H1 (cell line): Measurements from ENCODE around the gene KCNA5. TPM values are rescaled to one million over a fixed set of nuclear protein-coding genes. Genes with fewer than 3 reads are reported as not detected.
A peak's percentile ranks its signal among the peaks of the same experiment; 100 is the strongest.

Experiments used
- CTCF ChIA-PET: fragments of 300-600 bp; sonication (Branson Sonifier 250); formaldehyde crosslinking; loops from one replicate; lab custom pipeline; 2021; ENCODE audit not compliant: partially characterized antibody; lab: Charles Lee
- POLR2A ChIA-PET: fragments of 300-600 bp; sonication (Branson Sonifier 250); formaldehyde crosslinking; loops from one replicate; lab custom pipeline; 2021; ENCODE audit warnings: inconsistent platforms; ENCODE audit not compliant: partially characterized antibody; lab: Charles Lee
- DNase-seq, 2 experiments: peaks; one replicate each; pipeline versions ENCODE4 v3.0.0 to v3.0.0-alpha.2; 2010 to 2022; ENCODE audit warnings: low spot score in 2 of 2, low read depth in 1 of 2, mixed read lengths in 1 of 2
- FAIRE-seq: peaks from 2 replicates; lab custom pipeline; 2011; peaks lifted over from hg19 to GRCh38; lab: Jason Lieb, UNC
- H2AFZ ChIP-seq: 2 replicates; pipeline ENCODE4 v1.8.1; 2012; ENCODE audit warnings: low read length, inconsistent platforms
- H2AK5ac ChIP-seq: 2 replicates; pipeline ENCODE4 v1.6.1; 2013; ENCODE audit warnings: low read depth, low read length
- H2BK120ac ChIP-seq: replicated peaks from 2 replicates; pipeline ENCODE3; 2013; ENCODE audit warnings: low read depth, low read length, inconsistent platforms
- H2BK12ac ChIP-seq: 2 replicates; pipeline ENCODE4 v1.6.1; 2013; ENCODE audit warnings: low read depth, low read length
- H2BK15ac ChIP-seq: 2 replicates; pipeline ENCODE4 v1.6.1; 2013; ENCODE audit warnings: low read length
- H2BK20ac ChIP-seq: 2 replicates; pipeline ENCODE4 v1.6.1; 2013; ENCODE audit warnings: low read length
- H2BK5ac ChIP-seq: 2 replicates; pipeline ENCODE4 v1.6.1; 2013; ENCODE audit warnings: low read depth, low read length
- H3K14ac ChIP-seq: 2 replicates; pipeline ENCODE4 v1.6.1; 2013; ENCODE audit warnings: inconsistent platforms; ENCODE audit not compliant: insufficient read length
- H3K18ac ChIP-seq: 2 replicates; pipeline ENCODE4 v1.6.1; 2013; ENCODE audit warnings: low read length; ENCODE audit errors: extremely low read depth
- H3K23ac ChIP-seq: 2 replicates; pipeline ENCODE4 v1.6.1; 2013; ENCODE audit warnings: inconsistent platforms; ENCODE audit not compliant: insufficient read length
- H3K23me2 ChIP-seq: 2 replicates; pipeline ENCODE4 v1.6.1; 2013; ENCODE audit warnings: low read depth, low read length
- H3K27ac ChIP-seq: 2 replicates; pipeline ENCODE4 v1.6.1; 2011; ENCODE audit warnings: low read depth, low read length, inconsistent platforms
- H3K27me3 ChIP-seq, 4 experiments: replicated peaks in 1 of 4; 1 replicate in 1 of 4; 2 replicates in 3 of 4; pipeline versions ENCODE4 v1.6.1 to v1.8.1; 2011 to 2013; ENCODE audit warnings: low read length in 3 of 4, mild to moderate bottlenecking in 3 of 4, inconsistent platforms in 2 of 4, mixed read lengths in 2 of 4, moderate library complexity in 1 of 4; ENCODE audit not compliant: control insufficient read depth in 3 of 4, insufficient read depth in 3 of 4; ENCODE audit errors: extremely low read depth in 1 of 4
- H3K36me3 ChIP-seq, 4 experiments: 2 replicates each; pipeline versions ENCODE4 v1.6.1 to v1.8.1; 2011 to 2013; ENCODE audit warnings: mild to moderate bottlenecking in 4 of 4, low read length in 3 of 4, moderate library complexity in 2 of 4, control low read depth in 1 of 4, inconsistent platforms in 1 of 4; ENCODE audit not compliant: insufficient read depth in 4 of 4, control insufficient read depth in 2 of 4
- H3K4ac ChIP-seq: replicated peaks from 2 replicates; pipeline ENCODE3; 2013; ENCODE audit warnings: low read length, low read depth, mixed read lengths, inconsistent platforms; ENCODE audit not compliant: insufficient read length
- H3K4me1 ChIP-seq, 4 experiments: replicated peaks in 1 of 4; 1 replicate in 1 of 4; 2 replicates in 3 of 4; pipeline versions ENCODE4 v1.6.1 to v1.8.1; 2011 to 2013; ENCODE audit warnings: low read length in 3 of 4, inconsistent platforms in 2 of 4, mixed read lengths in 1 of 4; ENCODE audit not compliant: insufficient read depth in 4 of 4, control insufficient read depth in 3 of 4
- H3K4me2 ChIP-seq, 2 experiments: 2 replicates each; pipeline versions ENCODE4 v1.6.1 to v1.8.1; 2011 to 2013; ENCODE audit warnings: low read depth in 2 of 2, low read length in 2 of 2, control low read depth in 1 of 2, inconsistent platforms in 1 of 2, mild to moderate bottlenecking in 1 of 2; ENCODE audit not compliant: insufficient read depth in 1 of 2
- H3K4me3 ChIP-seq, 4 experiments: fragments of 200-600, 300-600 bp in 1 of 4; sonication (generic), shearing (Covaris generic), sonication (Bioruptor Twin) in 1 of 4; 2 replicates each; pipeline versions ENCODE4 v1.5.1 to v1.8.1; 2011 to 2016; ENCODE audit warnings: low read length in 4 of 4, low read depth in 3 of 4, control low read depth in 2 of 4, inconsistent platforms in 2 of 4, mild to moderate bottlenecking in 2 of 4, mixed read lengths in 1 of 4, moderate library complexity in 1 of 4; ENCODE audit not compliant: insufficient read depth in 2 of 4; ENCODE audit errors: extremely low read depth in 1 of 4
- H3K56ac ChIP-seq: replicated peaks from 2 replicates; pipeline ENCODE3; 2013; ENCODE audit warnings: low read depth, mild to moderate bottlenecking, mixed read lengths, low read length, inconsistent platforms; ENCODE audit not compliant: insufficient read length
- H3K79me1 ChIP-seq: 2 replicates; pipeline ENCODE4 v1.6.1; 2013; ENCODE audit warnings: low read depth, low read length, control low read depth
- H3K79me2 ChIP-seq, 2 experiments: 2 replicates each; pipeline versions ENCODE4 v1.6.1 to v1.8.1; 2012 to 2013; ENCODE audit warnings: low read length in 2 of 2, mild to moderate bottlenecking in 2 of 2, inconsistent platforms in 1 of 2; ENCODE audit not compliant: insufficient read depth in 2 of 2, control insufficient read depth in 1 of 2
- H3K9ac ChIP-seq, 4 experiments: replicated peaks in 1 of 4; 1 replicate in 1 of 4; 2 replicates in 3 of 4; pipeline versions ENCODE4 v1.6.1 to v1.8.1; 2011 to 2013; ENCODE audit warnings: low read depth in 3 of 4, low read length in 3 of 4, control low read depth in 2 of 4, mild to moderate bottlenecking in 2 of 4, moderate library complexity in 2 of 4, inconsistent platforms in 1 of 4; ENCODE audit errors: extremely low read depth in 1 of 4
- H3K9me3 ChIP-seq, 2 experiments: 2 replicates each; pipeline versions ENCODE4 v1.6.1 to v1.8.1; 2012 to 2013; ENCODE audit warnings: mild to moderate bottlenecking in 2 of 2, moderate library complexity in 2 of 2, control low read depth in 1 of 2, inconsistent platforms in 1 of 2, low read depth in 1 of 2, low read length in 1 of 2, mixed read lengths in 1 of 2; ENCODE audit not compliant: insufficient read depth in 2 of 2
- H4K20me1 ChIP-seq, 2 experiments: replicated peaks in 1 of 2; 2 replicates each; pipeline versions ENCODE3 to v1.8.1; 2011 to 2013; ENCODE audit warnings: inconsistent platforms in 2 of 2, low read length in 2 of 2, mild to moderate bottlenecking in 1 of 2; ENCODE audit not compliant: insufficient read depth in 2 of 2, control insufficient read depth in 1 of 2
- H4K5ac ChIP-seq: 2 replicates; pipeline ENCODE4 v1.6.1; 2013; ENCODE audit warnings: low read length, low read depth, mixed read lengths, inconsistent platforms; ENCODE audit not compliant: insufficient read length
- H4K8ac ChIP-seq: 2 replicates; pipeline ENCODE4 v1.8.0; 2013; ENCODE audit warnings: mild to moderate bottlenecking, moderate library complexity, low read length, inconsistent platforms; ENCODE audit not compliant: insufficient read depth; ENCODE audit errors: extremely low read depth
- H4K91ac ChIP-seq: replicated peaks from 2 replicates; pipeline ENCODE3; 2013; ENCODE audit warnings: low read length, mixed read lengths, inconsistent platforms; ENCODE audit not compliant: insufficient read length
- CHD2 ChIP-seq: IDR thresholded peaks from 2 replicates; pipeline ENCODE4 v1.6.1; 2012; ENCODE audit warnings: low read length, improper control_type of control experiment
- CTCF ChIP-seq, 3 experiments: IDR thresholded peaks; 1 replicate in 2 of 3; 2 replicates in 1 of 3; pipeline versions ENCODE4 v1.5.1 to v1.6.1; 2011; ENCODE audit warnings: low read length in 3 of 3, mild to moderate bottlenecking in 3 of 3, inconsistent platforms in 2 of 3, low read depth in 1 of 3, moderate library complexity in 1 of 3; ENCODE audit not compliant: insufficient read depth in 1 of 3; ENCODE audit errors: control extremely low read depth in 1 of 3
- SP1 ChIP-seq: IDR thresholded peaks from 2 replicates; pipeline ENCODE4 v1.6.1; 2011; ENCODE audit warnings: low read depth, low read length
- WGBS, 2 experiments: shearing (Covaris generic) in 1 of 2; methylation state at CpG; one replicate each; pipeline versions ENCODE4 v1.1.6 to v1.1.7; 2013 to 2015; ENCODE audit warnings: low lambda C conversion rate in 2 of 2, mixed read lengths in 2 of 2, inconsistent platforms in 1 of 2, low coverage in 1 of 2, missing lambda C conversion rate in 1 of 2; ENCODE audit not compliant: insufficient replicate concordance in 2 of 2, insufficient coverage in 1 of 2, insufficient read length in 1 of 2; ENCODE audit errors: extremely low coverage in 1 of 2, missing lambda C conversion rate in 1 of 2; 5-methylcytosine and 5-hydroxymethylcytosine counted together
- polyA plus RNA-seq, 7 experiments: library from polyadenylated mRNA; depleted of rRNA in 3 of 7; stranded (reverse) in 5 of 7; unstranded in 2 of 7; fragments of >200 nt in 5 of 7; fragments of 200-250 nt in 2 of 7; gene quantifications; 1 replicate in 5 of 7; 2 replicates in 1 of 7; 4 replicates in 1 of 7; pipeline versions ENCODE4 v1.2.1 to v1.2.3, GENCODE V29; 2011 to 2013; ENCODE audit warnings: missing spikeins in 2 of 7, mixed read lengths in 2 of 7
- total RNA-seq: library from RNA; stranded (reverse); fragmentation: NEBNext Ultra II Directional; extraction: Animal tissue kit (Norgen Biotek cat#: 25700); gene quantifications from 2 replicates; pipeline ENCODE4 v1.2.1, GENCODE V29; 2021

KCNA5 gene
- total and polyA plus RNA-seq, 2 of the 8 experiments (the other 6 are each of a cell fraction or from before 2014, with no cell fraction given), result 0.20 to 0.29 TPM

- H4K20me1 ChIP-seq, result no peaks in the 10 kb centered on the region
- H2AFZ ChIP-seq, result peak overlapping the region; percentile 78; the same call in 1 of the 2 replicates
- H3K79me1 ChIP-seq, result no peaks in the 10 kb centered on the region
- H2BK5ac ChIP-seq, result no peak overlapping the region
- H3K9me3 ChIP-seq, result no peaks in the 10 kb centered on the region
- 0 out of 4 replicates have a peak overlapping the region, but pooled peaks of 1 of the 2 experiments have one; percentile 19 for H3K4me2 ChIP-seq
- H3K27ac ChIP-seq, result no peak overlapping the region
- no peak overlapping the region for H2BK120ac ChIP-seq
- no peaks in the 10 kb centered on the region for H3K79me2 ChIP-seq
- CTCF ChIA-PET, result interaction anchor here (0.5 to 10.3 kb wide), 22 partner anchors 10 to 725 kb away, joined by 3 to 149 read pairs (median 4); partner anchors contain the start of gene KCNA5
- H2BK15ac ChIP-seq, result no peak overlapping the region
- no peak overlapping the region for H3K56ac ChIP-seq
- H3K18ac ChIP-seq, result no peak overlapping the region
- H2AK5ac ChIP-seq, result no peak overlapping the region
- TF ChIP-seq CTCF (IDR thresholded peaks at IDR 0.05; ENCODE audit: control extremely low read depth in 1 of 3, insufficient read depth in 1 of 3, low read depth in 1 of 3, low read length in 3 of 3) (peak in 1 of 3 experiments; percentile 32; a peak in 1 of 4 replicates), CHD2 (no peak), SP1 (0 out of 2 replicates have a peak, but pooled peaks have one; percentile 22)
- DNase-seq (no peak), FAIRE-seq (no peak)
- POLR2A ChIA-PET, result interaction anchor here (0.8 to 1.6 kb wide), 2 partner anchors 12 to 40 kb away, joined by 3 to 5 read pairs; no protein-coding TSS in a partner anchor
- no peak overlapping the region for H3K9ac ChIP-seq
- H3K23me2 ChIP-seq, result no peaks in the 10 kb centered on the region
- no peak overlapping the region for H3K14ac ChIP-seq
- H2BK12ac ChIP-seq, result 0 out of 2 replicates have a peak overlapping the region, but pooled peaks have one; percentile 45
- 68% methylated on average over 4 of the region's 4 CpGs; no CpG with 5 or more reads in 1 of the 2 experiments for WGBS, 2 experiments
- H4K91ac ChIP-seq, result no peak overlapping the region
- 0 out of 7 replicates have a peak, but pooled peaks cover 0 to 4% (median 0%) of the 10 kb centered on the region in 4 experiments for H3K27me3 ChIP-seq
- H3K4ac ChIP-seq, result no peak overlapping the region
- peaks cover 0 to 5% (median 4%) of the 10 kb centered on the region in 4 experiments; a peak in 4 of 7 replicates for H3K4me1 ChIP-seq
- no peak overlapping the region for H3K23ac ChIP-seq
- no peaks in the 10 kb centered on the region for H3K36me3 ChIP-seq
- no peak overlapping the region for H4K8ac ChIP-seq
- H4K5ac ChIP-seq, result no peak overlapping the region
- H3K4me3 ChIP-seq, result no peak overlapping the region
- no peak overlapping the region for H2BK20ac ChIP-seq
These were observed 27.8 kb downstream of the KCNA5 start for GRCh38 chr12:5071496-5071895.
